GM18909 (cell line): ENCODE results near the gene RING1.
A peak's percentile ranks its signal among the peaks of the same experiment; 100 is the strongest.

Source experiments
- ATAC-seq: cut with Tn5 transposase; IDR thresholded peaks from one replicate; pipeline ENCODE4 v1.9.1; 2021; ENCODE audit warnings: mild to moderate bottlenecking; ENCODE audit not compliant: unreplicated experiment, poor library complexity

The RING1 gene

GRCh38 chr6:33208091-33208967 lies at the start of gene RING1:
RING1 (plus strand) TSS chr6:33208500; CDS start chr6:33208823, 323 bp downstream.
- ATAC-seq = peak; percentile 50

- no peak for ATAC-seq
These were observed 48.2 kb upstream of the RING1 start for GRCh38 chr6:33160096-33160495.

GRCh38 chr6:33160728-33161344 lies 47.5 kb upstream of the RING1 start:
- no peak for ATAC-seq

- peak; percentile 66 for ATAC-seq
These were observed 46.7 kb upstream of the RING1 start for GRCh38 chr6:33161354-33162331.

- no peak for ATAC-seq
These were observed 44.8 kb upstream of the RING1 start for GRCh38 chr6:33163540-33163939.

DNA sequence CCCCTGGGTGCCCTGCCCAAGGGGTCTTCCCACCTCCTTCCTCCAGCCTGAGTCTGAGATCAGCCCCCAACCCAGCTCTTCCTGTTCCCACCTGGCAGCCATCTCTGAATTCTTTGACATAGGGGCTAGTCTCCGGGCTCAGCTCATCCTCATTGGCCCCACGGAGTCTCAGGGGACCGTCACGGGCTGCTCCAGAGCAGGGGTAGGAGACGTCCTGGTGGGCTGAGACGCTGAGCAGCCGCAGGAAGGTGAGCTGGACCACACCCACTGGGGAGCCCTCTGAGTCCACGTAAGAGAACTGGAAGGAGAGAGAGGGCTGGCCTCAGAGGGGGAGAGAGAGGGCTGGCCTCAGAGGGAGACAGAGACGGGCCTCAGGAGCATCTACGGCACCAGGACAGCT lies 44.1 kb upstream of the RING1 start:
- no peak for ATAC-seq

- ATAC-seq = no peak
These were observed 43.5 kb upstream of the RING1 start for GRCh38 chr6:33164665-33165373.

DNA sequence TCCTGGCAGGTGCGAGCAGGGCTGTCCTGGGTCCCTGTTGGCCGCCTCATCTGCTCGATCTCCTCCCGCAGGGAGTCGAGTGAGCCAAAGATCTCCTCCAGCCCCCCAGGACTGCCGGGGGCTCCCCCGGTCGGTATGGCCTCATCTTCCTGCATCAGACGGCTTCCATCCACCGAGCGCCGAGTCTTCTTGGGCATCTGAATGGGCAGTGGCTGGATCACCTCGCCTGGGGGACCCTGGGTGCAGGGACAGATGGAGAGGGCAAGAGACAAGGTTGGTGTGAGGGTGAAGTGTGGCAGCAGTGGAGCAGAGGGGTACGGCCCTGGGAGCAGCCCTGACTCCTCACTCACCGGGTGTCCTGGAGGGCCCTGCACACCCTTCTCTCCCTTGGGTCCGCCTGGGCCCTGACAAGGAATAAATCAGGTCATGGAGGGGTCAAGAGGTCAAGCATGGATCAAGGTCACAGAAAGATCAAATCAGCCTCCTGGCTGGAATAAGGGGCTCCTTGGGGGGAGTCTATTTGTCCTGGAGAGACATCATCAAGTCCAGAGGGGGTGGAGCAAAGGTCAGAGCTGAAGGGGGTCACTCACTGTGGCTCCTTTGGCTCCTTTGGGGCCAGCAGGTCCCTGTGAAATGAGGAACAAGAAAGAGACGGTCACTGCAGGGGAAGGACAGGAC lies 42.6 kb upstream of the RING1 start:
- ATAC-seq = no peak

DNA sequence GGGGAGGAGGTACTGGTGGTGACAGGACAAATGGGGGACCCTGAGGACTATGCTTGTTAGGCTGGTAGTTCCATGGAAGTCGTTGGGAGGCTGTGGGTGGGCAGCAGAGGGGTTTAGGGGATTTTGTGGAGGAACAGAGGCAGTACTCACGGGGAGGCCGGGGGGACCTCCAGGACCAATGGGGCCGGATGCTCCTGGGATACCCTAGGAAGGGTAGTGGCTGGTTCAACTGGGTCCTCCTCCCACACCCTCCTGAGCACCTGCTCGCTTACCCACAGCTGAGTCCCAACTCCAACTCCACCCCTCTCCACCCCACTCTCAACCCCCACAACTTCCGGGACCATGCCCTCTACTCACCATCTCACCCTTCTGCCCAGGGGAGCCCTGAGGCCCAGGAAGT lies 41.9 kb upstream of the RING1 start:
- ATAC-seq = no peak

GRCh38 chr6:33166811-33167210 lies 41.5 kb upstream of the RING1 start:
- no peak for ATAC-seq

GRCh38 chr6:33167374-33168283 lies 40.7 kb upstream of the RING1 start:
- no peak for ATAC-seq

- no peak for ATAC-seq
These were observed 40.1 kb upstream of the RING1 start for GRCh38 chr6:33168284-33168601.

GRCh38 chr6:33168639-33169038 lies 39.7 kb upstream of the RING1 start:
- no peak for ATAC-seq

DNA sequence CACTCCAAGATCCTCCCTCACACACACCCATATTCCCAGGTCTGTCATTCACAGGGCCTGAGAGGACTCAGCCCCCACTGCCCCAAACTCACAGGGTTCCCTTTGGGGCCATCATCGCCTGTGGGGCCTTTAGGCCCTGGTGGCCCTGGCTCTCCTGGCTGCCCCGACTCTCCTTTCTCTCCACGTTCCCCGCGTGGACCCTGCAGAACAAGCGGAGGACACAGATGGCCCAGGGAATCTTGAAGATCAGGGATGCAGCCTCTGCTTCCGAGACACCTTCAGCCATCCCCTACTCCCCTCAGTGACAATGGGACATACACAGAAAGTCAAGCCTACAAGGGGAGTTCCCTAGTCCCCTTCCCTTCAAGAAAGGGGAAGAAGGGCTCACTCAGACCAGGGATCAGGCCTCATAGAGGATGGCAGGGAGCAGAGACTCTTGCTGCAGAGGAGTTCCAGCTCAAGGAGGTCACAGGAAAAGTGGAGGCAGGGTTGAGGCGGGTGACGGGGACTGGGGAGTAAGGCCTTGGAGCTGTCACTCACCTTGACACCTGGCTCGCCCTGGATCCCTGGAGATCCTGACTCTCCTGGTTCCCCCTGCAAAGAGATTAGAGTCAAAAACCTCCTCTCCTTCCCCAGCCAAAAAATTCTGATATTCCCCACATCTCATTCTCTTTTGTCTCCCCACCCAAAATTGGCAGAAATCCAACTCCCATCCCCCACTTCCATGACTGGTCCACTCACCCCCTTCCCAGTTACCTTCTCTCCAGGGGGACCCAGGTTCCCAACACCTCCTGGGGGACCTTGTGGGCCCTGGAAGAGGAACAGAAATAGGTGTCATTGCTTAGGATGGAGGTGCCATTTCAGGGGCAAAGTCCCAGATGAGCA lies 38.8 kb upstream of the RING1 start:
- ATAC-seq = no peak

DNA sequence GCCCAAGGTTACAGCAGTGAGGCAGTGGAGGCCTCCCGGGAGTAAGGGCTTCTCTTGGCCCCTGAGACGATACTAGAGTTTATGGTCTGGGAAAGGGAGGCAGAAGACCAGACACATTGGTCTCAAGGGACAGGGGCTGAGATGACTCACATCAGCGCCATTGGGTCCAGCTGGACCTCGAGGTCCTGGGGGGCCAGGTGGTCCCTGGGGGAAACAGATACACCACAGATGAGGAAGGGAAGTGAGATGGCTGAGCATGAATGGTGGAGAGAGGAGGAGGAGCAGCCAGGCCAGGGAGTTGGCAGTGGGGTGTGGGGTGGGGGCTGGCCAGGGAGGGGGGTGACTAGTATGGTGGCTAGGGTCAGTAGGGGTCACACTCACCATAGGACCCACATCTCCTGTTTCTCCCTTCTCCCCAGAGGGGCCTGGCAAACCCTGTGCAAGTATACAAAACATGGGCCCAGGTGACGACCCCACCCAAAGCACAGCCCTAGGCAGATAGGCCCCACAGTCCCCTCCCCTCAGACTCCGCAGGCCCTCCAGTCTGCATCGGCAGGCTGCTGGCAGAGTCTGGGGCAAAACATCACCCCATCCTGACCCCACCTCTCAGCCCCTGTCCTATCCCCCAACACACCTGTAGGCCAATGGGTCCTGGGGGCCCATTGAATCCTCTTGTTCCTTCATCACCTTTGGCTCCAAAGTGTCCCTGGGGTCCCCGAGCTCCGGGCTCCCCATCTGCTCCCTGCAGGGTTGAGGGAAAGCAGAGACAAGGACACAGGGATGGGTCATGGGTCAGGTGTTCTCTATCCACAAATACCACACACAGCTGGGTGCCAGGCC lies 37.9 kb upstream of the RING1 start:
- no peak for ATAC-seq

DNA sequence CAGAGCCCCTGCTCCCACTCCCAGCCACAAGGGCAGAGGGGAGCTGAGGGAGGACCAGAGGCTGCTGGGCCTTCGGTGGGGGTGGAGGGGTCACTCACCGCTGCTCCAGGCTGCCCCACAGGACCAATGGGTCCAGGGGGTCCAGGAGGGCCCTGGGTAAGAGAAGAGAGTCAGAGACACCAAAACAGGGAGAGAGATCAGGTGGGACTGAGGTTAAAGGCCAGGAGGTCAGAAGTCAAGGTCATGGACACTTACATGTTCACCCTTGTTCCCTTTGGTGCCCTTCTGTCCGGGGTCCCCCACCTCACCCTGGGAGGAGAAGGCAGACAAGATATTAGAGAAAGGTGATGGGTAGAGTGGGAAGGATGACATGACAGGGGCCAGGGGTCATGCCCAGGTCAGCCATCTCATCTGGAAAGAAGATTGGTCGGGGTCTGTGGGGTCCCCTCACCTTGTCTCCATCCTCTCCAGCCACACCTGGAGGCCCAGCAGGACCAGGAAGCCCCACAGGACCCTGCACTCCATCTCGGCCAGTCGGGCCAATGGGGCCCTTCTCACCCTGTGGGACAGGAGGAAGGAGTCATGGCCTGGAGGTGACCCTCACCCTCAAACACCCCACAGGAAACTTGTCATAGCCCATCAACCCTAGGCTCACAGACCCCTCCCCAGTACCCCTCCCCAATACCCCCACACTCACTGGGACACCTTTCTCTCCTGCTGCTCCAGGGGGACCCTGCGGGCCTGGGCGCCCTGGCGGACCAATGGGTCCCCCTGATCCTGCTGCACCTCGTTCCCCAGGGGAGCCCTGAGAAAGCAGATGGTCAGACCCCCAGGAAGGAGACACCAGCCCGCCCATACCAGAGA lies 37.1 kb upstream of the RING1 start:
- ATAC-seq = no peak
